ENCODE data around the gene MSMB.

Gene MSMB

DNA sequence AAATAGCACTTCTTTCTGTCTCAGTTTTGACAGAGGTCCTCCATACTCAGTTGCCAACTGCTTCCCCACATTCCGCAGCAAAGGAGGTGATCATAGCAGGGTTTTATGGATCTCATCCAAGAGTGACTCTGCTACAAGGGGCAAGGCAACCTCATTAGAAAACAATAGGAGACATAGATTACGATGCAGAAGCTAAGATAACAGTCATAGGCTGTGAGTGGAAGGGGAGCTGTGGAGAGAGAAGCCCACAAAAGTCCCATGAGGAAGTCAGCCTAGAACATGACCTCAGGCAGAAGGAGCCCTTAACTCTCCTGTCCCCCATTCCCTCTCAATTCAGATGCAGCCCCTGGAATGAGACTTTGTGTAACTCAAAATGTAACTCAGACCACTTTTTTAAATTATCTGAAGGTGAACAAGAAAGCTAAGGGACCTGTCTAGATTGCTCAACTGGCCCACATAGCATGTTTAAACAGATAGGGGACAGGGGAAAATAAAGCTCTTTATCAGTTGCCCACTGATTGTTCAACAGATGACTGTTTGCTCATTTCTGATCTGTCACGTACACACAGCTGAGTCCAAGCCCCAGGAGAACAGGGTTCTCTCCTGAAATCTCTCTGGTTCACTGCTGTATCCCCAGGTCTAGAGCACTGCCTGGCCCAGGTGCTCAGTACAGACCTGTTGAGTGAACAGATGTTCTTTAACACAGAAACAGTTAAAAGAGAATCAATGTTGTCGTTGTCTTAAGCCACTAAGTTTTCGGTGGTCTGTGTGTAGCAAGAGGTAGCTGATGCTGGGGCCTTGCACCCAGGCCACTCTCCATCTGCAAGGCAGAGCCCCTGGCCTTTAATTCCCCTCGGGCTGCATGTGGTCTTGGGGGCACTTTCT, 14.2 kb downstream of the MSMB start:
- Mint-ChIP-seq H3K9me3 (no peaks in the 10 kb centered on the region), H3K4me3 (no peak overlapping the region), H3K36me3 (ENCODE audit: low read depth) (peaks cover 26% of the 10 kb centered on the region), H3K27ac (peak overlapping the region; percentile 98), H3K4me1 (ENCODE audit: low read depth) (peaks cover 45% of the 10 kb centered on the region), H3K27me3 (no peaks in the 10 kb centered on the region)
- intact Hi-C loops (cut with micrococcal nuclease) = no loop called here

DNA sequence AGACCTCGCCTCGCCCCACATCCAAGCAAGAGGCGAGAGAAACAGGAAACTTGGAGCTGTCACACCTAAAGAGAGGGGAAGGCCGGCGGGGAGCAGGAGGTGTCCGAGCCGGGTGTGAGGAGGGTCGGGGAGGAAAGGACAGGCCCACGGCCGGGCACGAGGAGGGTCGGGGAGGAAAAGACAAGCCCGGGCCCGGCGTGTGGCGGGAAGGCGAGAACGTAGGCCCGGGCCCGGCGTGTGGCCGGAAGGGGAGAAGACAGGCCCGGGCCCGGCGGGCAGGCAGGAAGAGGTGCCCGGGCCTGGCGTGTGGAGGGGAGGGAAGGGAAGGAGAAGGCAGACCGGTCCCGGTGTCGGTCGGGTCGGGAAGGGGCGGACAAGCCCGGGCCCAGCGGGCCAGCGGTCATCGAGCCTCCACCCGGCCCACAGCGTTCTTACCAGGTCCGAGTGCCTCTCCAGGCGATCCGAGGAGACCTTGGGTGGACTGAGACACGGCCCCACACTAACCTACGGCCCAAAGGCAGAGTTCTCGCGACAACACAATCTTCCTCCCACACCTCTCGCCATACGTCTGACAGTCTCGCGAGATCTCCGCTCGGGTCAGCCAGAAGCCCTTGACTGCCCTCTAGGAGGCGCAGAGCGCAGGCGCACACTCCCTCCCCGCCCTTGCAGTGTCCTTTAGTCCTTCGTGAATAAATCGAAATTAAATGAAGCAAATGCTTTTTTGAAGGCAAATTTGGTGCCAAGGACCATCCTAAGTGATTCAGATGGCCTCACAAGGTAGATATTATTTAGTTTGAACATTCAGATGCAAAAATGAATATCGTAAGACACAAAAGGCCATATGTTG, 15.8 kb downstream of the MSMB start, which contains the start of gene NCOA4:
Gene NCOA4 (minus strand): TSS at position 533 of the 847 bp plus-strand sequence. CDS start 13,943 bp downstream, outside the sequence.
- Mint-ChIP-seq H3K9me3 (no peaks in the 10 kb centered on the region), H3K4me1 (ENCODE audit: low read depth) (peaks cover 60% of the 10 kb centered on the region), H3K4me3 (peak within 1 kb of the TSS; percentile 97), H3K27me3 (no peaks in the 10 kb centered on the region), H3K36me3 (ENCODE audit: low read depth) (peaks cover 35% of the 10 kb centered on the region), H3K27ac (peak within 1 kb of the TSS; percentile 98)
- intact Hi-C loops (cut with micrococcal nuclease) = no loop called here

DNA sequence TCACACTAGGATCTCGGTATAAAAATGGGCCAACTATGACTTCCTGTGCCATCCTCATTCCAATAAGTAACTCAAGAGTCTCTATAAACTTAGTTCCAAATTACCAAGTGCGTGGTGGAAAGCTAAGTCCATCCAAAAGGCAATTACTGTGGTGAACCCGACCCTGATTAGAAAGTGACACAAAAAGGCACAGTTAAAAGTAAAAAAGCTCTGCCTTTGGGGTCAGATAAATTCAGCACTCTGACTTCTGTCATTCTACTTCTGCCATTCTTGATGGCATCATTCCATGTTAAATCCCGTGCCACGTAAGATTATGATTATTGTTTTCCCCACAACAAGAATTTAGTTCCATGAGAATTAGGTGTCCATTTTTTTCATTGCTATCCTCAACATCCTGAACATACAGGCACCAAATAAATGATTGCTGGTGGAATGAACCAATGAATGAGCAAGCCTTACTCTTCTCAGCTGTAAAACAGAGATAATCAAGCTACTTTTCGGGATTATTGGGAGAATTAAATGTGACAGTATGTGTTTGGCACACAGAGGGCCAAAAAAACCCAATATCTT, 16.5 kb downstream of the MSMB start:
- Mint-ChIP-seq H3K27ac (peak overlapping the region; percentile 98), H3K9me3 (no peaks in the 10 kb centered on the region), H3K36me3 (ENCODE audit: low read depth) (peaks cover 38% of the 10 kb centered on the region), H3K4me1 (ENCODE audit: low read depth) (peaks cover 68% of the 10 kb centered on the region), H3K27me3 (no peaks in the 10 kb centered on the region), H3K4me3 (peak overlapping the region; percentile 97)
- intact Hi-C loops (cut with micrococcal nuclease) = loop anchor here (2.0 to 5.0 kb wide), 2 partner anchors 15 to 47 kb away; no protein-coding TSS in a partner anchor

DNA sequence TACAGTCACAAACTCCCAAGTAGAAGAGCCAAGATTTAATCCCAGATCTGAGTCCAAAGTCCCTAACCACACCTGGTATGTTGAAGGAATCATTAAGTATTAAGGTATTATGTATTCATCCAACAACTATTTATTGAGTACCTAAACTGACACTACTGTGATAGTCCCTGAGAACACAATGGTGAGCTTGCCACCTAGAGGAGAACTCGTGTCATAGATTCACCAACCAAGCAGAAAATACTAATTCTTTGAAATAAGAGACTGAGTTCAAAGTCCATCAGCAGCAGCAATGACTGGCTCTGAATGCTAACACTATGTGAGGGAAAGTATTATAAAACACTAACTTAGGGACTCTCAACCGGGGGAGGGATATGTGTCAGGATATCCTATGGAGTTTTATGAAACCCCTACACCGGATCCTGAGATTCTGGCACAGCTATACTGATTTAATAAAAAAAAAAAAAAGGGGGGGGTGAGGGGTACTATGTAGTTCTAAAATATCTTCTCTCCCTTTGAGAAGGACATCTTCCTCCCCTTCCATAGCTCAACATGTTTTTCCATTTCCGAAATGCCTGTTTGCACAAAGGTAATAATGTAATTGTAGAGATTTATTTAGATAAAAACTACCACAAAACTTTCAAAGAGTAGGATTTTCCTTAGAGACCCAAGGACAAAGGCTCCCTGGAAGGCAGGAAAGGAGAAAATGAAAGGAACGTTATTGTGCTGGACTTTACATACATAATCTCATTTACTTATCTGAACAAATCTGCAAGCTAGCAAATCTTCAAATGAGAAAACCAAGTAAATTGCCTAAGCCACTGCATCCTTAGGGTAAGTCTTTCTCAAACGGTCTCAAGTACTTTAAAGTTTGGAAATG, 17.2 kb downstream of the MSMB start:
- H3K4me1 Mint-ChIP-seq (ENCODE audit: low read depth) = peaks cover 73% of the 10 kb centered on the region
- H3K9me3 Mint-ChIP-seq = no peaks in the 10 kb centered on the region
- H3K4me3 Mint-ChIP-seq = peak overlapping the region; percentile 97
- intact Hi-C loops (cut with micrococcal nuclease) = loop anchor here (2.0 to 5.0 kb wide), 2 partner anchors 14 to 47 kb away; no protein-coding TSS in a partner anchor
- peaks cover 38% of the 10 kb centered on the region for H3K36me3 Mint-ChIP-seq (ENCODE audit: low read depth)
- peak overlapping the region; percentile 98 for H3K27ac Mint-ChIP-seq
- H3K27me3 Mint-ChIP-seq = no peaks in the 10 kb centered on the region

DNA sequence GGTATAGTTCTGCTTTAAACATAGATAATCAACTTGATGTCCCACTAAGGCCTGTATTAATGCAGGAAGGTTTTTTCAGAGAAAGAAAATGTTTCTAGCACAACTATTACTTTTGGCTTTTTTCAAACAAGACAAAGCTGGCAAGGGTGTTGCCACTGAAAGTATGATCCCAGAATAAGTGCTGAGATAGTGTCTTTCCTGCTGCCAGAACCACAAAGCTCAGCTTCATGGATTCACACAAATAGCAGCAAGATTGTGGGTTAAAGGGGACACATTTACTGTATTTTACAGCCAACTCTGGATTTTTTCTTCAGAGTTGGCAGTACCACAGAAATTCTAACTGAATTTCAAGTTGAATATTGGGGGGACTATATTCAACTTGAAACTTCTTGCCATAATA, 20.0 kb downstream of the MSMB start:
- peaks cover 71% of the 10 kb centered on the region for H3K4me1 Mint-ChIP-seq (ENCODE audit: low read depth)
- H3K4me3 Mint-ChIP-seq = no peak overlapping the region
- H3K27ac Mint-ChIP-seq = no peak overlapping the region
- intact Hi-C loops (cut with micrococcal nuclease) = loop anchor here (5.0 kb wide), 1 partner anchor 44 kb away; no protein-coding TSS in a partner anchor
- no peaks in the 10 kb centered on the region for H3K9me3 Mint-ChIP-seq
- H3K27me3 Mint-ChIP-seq = no peaks in the 10 kb centered on the region
- H3K36me3 Mint-ChIP-seq (ENCODE audit: low read depth) = peaks cover 47% of the 10 kb centered on the region

DNA sequence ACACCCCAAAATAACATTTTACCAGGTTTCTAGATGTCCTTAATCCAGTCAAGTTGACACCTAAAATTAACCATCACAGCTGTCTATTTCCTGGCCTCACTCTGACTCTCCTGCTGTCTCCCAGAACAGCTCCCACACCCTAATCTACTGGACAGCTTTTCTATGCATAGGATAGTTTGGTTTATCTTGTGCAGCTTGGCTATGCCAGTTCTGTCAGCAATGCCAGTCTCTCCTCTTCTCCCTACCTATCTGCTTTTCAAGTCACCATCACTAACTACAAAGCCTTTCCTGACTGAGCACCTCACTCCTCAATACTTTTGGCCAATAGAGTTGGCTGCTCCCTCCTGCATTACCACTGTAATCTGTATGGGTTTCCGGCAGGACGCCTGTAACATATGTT, 20.7 kb downstream of the MSMB start:
- H3K4me1 Mint-ChIP-seq (ENCODE audit: low read depth) = peaks cover 72% of the 10 kb centered on the region
- intact Hi-C loops (cut with micrococcal nuclease) = loop anchor here (5.0 kb wide), 1 partner anchor 43 kb away; no protein-coding TSS in a partner anchor

DNA sequence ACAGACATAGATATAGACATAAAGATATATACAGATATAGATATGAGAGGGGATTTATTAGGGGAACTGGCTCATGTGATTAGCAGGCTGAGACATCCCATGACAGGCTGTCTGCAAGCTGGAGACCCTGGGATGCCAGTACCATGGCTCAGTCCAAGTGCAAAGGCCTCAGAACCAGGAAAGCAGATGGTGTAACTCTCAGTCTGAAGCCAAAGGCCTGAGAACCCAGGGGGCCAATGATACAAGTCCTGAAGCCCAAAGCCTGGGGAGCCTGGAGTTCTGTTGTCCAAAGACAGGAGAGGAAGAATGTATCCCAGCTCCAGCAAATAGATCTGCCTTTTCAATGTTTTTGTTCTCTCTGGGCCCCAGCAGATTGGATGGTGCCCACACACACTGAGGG, 21.1 kb downstream of the MSMB start:
- Mint-ChIP-seq H3K27me3 (no peaks in the 10 kb centered on the region), H3K4me3 (no peak overlapping the region), H3K36me3 (ENCODE audit: low read depth) (peaks cover 38% of the 10 kb centered on the region), H3K4me1 (ENCODE audit: low read depth) (peaks cover 75% of the 10 kb centered on the region), H3K9me3 (no peaks in the 10 kb centered on the region), H3K27ac (peak overlapping the region; percentile 33)
- intact Hi-C loops (cut with micrococcal nuclease) = loop anchor here (5.0 kb wide), 1 partner anchor 43 kb away; no protein-coding TSS in a partner anchor

More for the DNA sequence above, 20.7 kb downstream of the MSMB start:
- no peaks in the 10 kb centered on the region for H3K27me3 Mint-ChIP-seq
- H3K9me3 Mint-ChIP-seq = no peaks in the 10 kb centered on the region
- peak overlapping the region; percentile 33 for H3K27ac Mint-ChIP-seq
- H3K4me3 Mint-ChIP-seq = no peak overlapping the region
- H3K36me3 Mint-ChIP-seq (ENCODE audit: low read depth) = peaks cover 43% of the 10 kb centered on the region

DNA sequence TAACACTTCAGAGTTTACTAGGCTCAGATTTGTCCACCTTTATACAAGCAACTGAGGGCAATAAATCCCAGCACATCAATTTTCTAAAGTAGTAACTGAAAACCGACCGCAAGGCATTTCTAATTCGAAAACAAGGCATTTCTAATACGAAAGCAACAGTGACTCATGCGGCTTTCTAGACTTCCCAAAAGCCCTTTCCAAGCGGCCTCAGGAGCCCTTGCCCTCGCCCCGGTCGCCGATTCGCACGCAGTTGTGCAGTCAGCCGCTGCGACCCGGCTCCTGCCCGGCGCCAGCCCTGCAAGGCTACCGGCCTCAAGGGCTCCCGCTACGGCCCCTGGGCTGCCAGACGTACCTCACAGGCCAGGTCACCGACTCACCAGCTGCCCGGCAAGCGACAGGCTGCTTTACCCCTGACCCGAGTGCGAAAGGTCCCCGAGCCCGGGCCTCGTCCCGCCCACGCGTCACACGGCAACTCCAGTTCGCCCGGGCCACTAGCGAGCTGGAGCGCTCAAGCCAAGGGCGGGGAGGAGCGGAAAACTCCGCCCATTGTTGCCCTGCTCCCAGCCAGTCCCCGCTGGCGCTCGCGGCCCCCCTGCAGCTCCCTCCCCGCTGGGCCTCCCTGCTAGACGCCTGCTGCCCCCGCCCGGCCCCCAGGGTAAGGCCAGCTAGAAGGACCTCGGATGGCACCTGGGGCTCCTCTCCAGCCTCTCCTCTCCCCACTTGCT, 22.9 kb downstream of the MSMB start:
- Mint-ChIP-seq H3K27ac (peak overlapping the region; percentile 94), H3K27me3 (no peaks in the 10 kb centered on the region), H3K9me3 (no peaks in the 10 kb centered on the region), H3K4me1 (ENCODE audit: low read depth) (peaks cover 81% of the 10 kb centered on the region), H3K36me3 (ENCODE audit: low read depth) (peaks cover 33% of the 10 kb centered on the region), H3K4me3 (peak overlapping the region; percentile 86)
- intact Hi-C loops (cut with micrococcal nuclease) = no loop called here

DNA sequence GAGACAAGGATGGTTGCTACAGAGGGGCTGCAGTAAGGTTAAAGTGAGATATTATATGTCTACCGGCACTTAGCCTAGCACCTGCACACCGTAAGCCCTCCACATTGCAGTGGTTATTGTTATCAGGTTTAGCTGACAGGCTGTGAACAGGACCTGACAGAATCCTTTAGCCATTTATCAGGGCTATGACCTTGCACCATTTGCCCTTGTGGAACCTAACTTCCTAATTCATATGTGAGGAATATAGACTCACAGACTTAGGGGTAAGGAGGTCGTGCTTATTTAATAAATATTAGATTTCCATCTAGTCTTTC, 25.8 kb downstream of the MSMB start:
- Mint-ChIP-seq H3K4me3 (peak overlapping the region; percentile 69), H3K27ac (peak overlapping the region; percentile 94), H3K4me1 (ENCODE audit: low read depth) (peaks cover 75% of the 10 kb centered on the region), H3K9me3 (no peaks in the 10 kb centered on the region), H3K36me3 (ENCODE audit: low read depth) (peaks cover 32% of the 10 kb centered on the region), H3K27me3 (no peaks in the 10 kb centered on the region)
- intact Hi-C loops (cut with micrococcal nuclease) = no loop called here

DNA sequence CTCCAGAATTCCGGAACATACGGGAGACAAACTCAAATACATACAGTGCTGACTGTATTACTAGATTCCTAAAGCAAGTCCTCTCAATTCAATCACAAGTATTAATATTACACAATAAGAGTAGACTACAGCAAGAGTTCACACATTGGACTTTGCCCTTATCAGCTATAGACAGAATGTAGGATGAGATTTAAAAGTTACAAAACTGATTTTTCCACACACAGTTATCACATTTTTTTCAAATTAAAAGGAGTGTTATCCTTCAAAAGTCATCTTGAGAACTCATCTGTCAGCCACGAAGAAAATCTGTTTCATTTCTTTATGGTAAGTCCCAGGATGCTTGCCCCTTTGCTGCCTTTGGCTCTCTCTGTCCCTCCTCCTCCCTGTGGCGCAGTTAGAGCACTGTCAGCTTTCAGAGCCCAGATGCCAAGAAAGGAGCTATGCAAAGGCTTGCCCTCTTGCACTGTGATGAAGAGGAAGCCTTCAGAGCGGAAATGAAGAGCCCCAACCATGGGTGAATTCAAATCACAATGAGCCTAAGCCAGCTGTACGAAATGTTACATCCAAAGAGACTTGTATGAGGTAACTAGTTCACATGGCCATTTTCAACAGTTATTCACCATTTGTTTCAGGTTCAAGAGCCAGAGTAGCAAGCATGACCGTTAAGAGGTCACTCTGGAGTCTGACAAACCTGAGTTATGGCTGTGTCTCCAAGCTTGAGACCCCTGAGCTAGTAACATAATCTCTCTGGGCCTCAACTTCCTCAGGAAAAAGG, 26.3 kb downstream of the MSMB start:
- Mint-ChIP-seq H3K27ac (peak overlapping the region; percentile 94), H3K27me3 (no peaks in the 10 kb centered on the region), H3K4me3 (peak overlapping the region; percentile 69), H3K36me3 (ENCODE audit: low read depth) (peaks cover 35% of the 10 kb centered on the region), H3K9me3 (no peaks in the 10 kb centered on the region), H3K4me1 (ENCODE audit: low read depth) (peaks cover 72% of the 10 kb centered on the region)
- intact Hi-C loops (cut with micrococcal nuclease) = no loop called here

DNA sequence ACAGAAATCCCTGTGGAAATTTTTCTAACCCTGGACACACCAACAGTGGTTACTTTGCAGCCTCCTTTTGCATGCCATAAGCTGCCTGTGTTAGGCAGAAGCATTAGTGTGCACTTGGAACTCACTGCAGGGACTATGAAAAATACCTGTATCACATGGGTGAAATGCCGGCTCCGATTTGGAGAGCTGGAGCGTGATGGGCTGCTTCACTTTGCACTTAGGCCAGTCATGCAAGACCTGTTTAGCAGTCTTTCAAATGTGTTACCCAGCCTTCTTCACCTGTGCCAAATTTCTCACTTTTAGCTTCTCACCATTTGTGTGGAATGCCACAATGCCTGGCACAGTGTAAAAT, 26.9 kb downstream of the MSMB start:
- Mint-ChIP-seq H3K27me3 (no peaks in the 10 kb centered on the region), H3K4me1 (ENCODE audit: low read depth) (peaks cover 70% of the 10 kb centered on the region)

More for the DNA sequence above, 26.9 kb downstream of the MSMB start:
- Mint-ChIP-seq H3K9me3 (no peaks in the 10 kb centered on the region), H3K4me3 (peak overlapping the region; percentile 69), H3K36me3 (ENCODE audit: low read depth) (peaks cover 41% of the 10 kb centered on the region), H3K27ac (peak overlapping the region; percentile 94)
- intact Hi-C loops (cut with micrococcal nuclease) = no loop called here
